Caki2 (cell line): ENCODE data around the gene PTPRU. TPM values are rescaled to one million over a fixed set of nuclear protein-coding genes. Genes with fewer than 3 reads are reported as not detected.

ENCODE experiments used
- DNase-seq: peaks from one replicate; pipeline ENCODE4 v3.0.0-alpha.2; 2015; ENCODE audit warnings: low read depth
- in situ Hi-C: cut with HindIII; loops from 2 replicates; pipeline ENCODE4 v1.10.0; 2016; ENCODE audit warnings: low sequenced_read_pairs, low pct_unique_long_range_greater_than_20kb, mixed read lengths
- total RNA-seq: library from RNA; depleted of rRNA; stranded (reverse); fragments of >200 nt; shearing (Covaris generic); gene quantifications from 2 replicates; pipeline ENCODE4 v1.2.3, GENCODE V29; 2014; ENCODE audit warnings: low replicate concordance; rRNA removed

PTPRU gene
- total RNA-seq, 1 experiment from 2014 or later = 43.4 TPM

- in situ Hi-C loops = loop anchor here (25.0 kb wide), 1 partner anchor 121 kb away; the partner anchor contains the start of genes MECR and PTPRU
- DNase-seq = no peak
These were observed 121.9 kb downstream of the PTPRU start for GRCh38 chr1:29358183-29358582.

- no peak for DNase-seq
- in situ Hi-C loops = loop anchor here (25.0 kb wide), 1 partner anchor 123 kb away; the partner anchor contains the start of genes MECR and PTPRU
These were observed 124.4 kb downstream of the PTPRU start for GRCh38 chr1:29360768-29361167.

- DNase-seq = no peak
- in situ Hi-C loops = loop anchor here (25.0 kb wide), 1 partner anchor 124 kb away; the partner anchor contains the start of genes MECR and PTPRU
These were observed 125.4 kb downstream of the PTPRU start for GRCh38 chr1:29361686-29362085.

GRCh38 chr1:29362116-29362515 lies 125.8 kb downstream of the PTPRU start:
- DNase-seq = no peak
- in situ Hi-C loops = loop anchor here (25.0 kb wide), 1 partner anchor 125 kb away; the partner anchor contains the start of genes MECR and PTPRU

GRCh38 chr1:29362764-29363163 lies 126.4 kb downstream of the PTPRU start:
- in situ Hi-C loops = loop anchor here (25.0 kb wide), 1 partner anchor 125 kb away; the partner anchor contains the start of genes MECR and PTPRU
- no peak for DNase-seq

- no peak for DNase-seq
- in situ Hi-C loops = loop anchor here (25.0 kb wide), 1 partner anchor 126 kb away; the partner anchor contains the start of genes MECR and PTPRU
These were observed 127.2 kb downstream of the PTPRU start for GRCh38 chr1:29363536-29363935.

- DNase-seq = no peak
- in situ Hi-C loops = loop anchor here (25.0 kb wide), 1 partner anchor 127 kb away; the partner anchor contains the start of genes MECR and PTPRU
These were observed 127.9 kb downstream of the PTPRU start for GRCh38 chr1:29364101-29364678.

- no peak for DNase-seq
- in situ Hi-C loops = loop anchor here (25.0 kb wide), 1 partner anchor 129 kb away; the partner anchor contains the start of genes MECR and PTPRU
These were observed 129.8 kb downstream of the PTPRU start for GRCh38 chr1:29365906-29366670.

- no peak for DNase-seq
- in situ Hi-C loops = loop anchor here (25.0 kb wide), 1 partner anchor 132 kb away; the partner anchor contains the start of genes MECR and PTPRU
These were observed 132.9 kb downstream of the PTPRU start for GRCh38 chr1:29368936-29369932.

GRCh38 chr1:29370067-29370466 lies 133.7 kb downstream of the PTPRU start:
- no peak for DNase-seq
- in situ Hi-C loops = loop anchor here (25.0 kb wide), 1 partner anchor 133 kb away; the partner anchor contains the start of genes MECR and PTPRU

- no peak for DNase-seq
- in situ Hi-C loops = loop anchor here (25.0 kb wide), 1 partner anchor 134 kb away; the partner anchor contains the start of genes MECR and PTPRU
These were observed 135.0 kb downstream of the PTPRU start for GRCh38 chr1:29371332-29371731.

GRCh38 chr1:29372108-29372507 lies 135.8 kb downstream of the PTPRU start:
- DNase-seq = no peak
- in situ Hi-C loops = loop anchor here (25.0 kb wide), 1 partner anchor 135 kb away; the partner anchor contains the start of genes MECR and PTPRU

Other genes starting within 250 kb of the PTPRU start
- gene TMEM200B, start 112.6 kb upstream of the PTPRU start, total RNA-seq = 23.9 TPM in 2 replicates
- gene SRSF4, start 54.6 kb upstream of the PTPRU start, total RNA-seq = 29.5 and 30.9 TPM in 2 replicates
- 9.9 and 17.3 TPM in 2 replicates for gene MECR, start 5.6 kb upstream of the PTPRU start, total RNA-seq